Activated CD4-positive, alpha-beta T cell treated with anti-CD3 and anti-CD28 coated beads, Interleukin-2, Interleukin-6, amounts not matched to agents 100 ng/mL and 50 ng/mL, durations not matched to agents 16 hours and 8 hours (primary cell): ENCODE measurements around the gene IRF5.
"Not testable (repeated sequence)": the region's sequence is repeated elsewhere in the genome, so short reads cannot be mapped to it uniquely, and the experiment has no call there.

Experiments used
- DNase-seq: peaks from one replicate; pipeline ENCODE4 v3.0.0-alpha.2; 2020

The IRF5 gene

GRCh38 chr7:128906766-128907559 is 30.8 kb upstream of the IRF5 start:
- DNase-seq, result no peak

DNA sequence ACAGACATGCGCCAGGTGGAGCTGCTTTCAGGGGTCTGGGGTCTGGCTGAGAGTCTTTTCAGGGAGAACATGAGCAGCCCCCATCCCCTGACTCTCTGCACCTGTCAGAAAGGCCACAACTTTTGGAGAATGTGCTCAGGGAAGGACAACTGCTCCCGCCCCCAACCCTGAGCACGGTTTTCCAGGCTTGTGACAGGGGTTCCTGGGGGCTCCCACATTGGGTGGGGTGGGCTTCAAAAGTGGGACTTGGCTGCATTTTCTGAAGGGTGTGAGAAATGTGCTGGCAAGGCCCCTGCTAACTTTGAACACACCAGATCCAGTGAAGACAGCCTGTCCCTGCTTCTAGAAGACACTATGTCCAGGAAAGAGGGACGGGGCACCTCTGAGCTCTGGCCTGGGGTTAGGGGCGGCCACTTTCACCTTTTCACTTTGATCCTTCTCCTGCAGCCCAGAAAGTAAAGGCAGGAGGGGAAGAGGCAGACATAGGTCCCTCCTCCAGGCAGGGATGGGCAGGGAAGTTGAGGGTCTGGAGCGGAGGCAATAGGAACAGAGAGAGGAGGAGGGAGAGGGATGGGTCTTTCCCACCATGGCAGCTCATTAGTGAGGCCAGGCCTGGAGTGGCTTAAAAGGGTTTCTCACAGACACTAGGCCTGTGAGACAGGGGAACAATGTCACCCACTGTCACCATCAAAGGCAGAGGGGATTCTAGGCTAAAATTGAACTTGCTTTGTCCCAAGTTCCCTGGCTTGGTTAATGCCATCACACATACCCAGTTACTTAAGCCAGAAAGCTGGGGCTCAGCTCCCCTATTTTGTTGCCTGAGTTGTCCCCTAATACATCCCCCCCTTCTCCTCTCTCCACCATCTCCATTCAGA is 28.7 kb upstream of the IRF5 start:
- no peak for DNase-seq

GRCh38 chr7:128909625-128910568 is 27.8 kb upstream of the IRF5 start:
- DNase-seq, result no peak

- DNase-seq, result no peak
Observed at GRCh38 chr7:128910569-128910945, 27.2 kb upstream of the IRF5 start, which contains the start of gene KCP. Gene KCP (minus strand): TSS chr7:128910709. CDS start chr7:128910676, 33 bp downstream.

DNA sequence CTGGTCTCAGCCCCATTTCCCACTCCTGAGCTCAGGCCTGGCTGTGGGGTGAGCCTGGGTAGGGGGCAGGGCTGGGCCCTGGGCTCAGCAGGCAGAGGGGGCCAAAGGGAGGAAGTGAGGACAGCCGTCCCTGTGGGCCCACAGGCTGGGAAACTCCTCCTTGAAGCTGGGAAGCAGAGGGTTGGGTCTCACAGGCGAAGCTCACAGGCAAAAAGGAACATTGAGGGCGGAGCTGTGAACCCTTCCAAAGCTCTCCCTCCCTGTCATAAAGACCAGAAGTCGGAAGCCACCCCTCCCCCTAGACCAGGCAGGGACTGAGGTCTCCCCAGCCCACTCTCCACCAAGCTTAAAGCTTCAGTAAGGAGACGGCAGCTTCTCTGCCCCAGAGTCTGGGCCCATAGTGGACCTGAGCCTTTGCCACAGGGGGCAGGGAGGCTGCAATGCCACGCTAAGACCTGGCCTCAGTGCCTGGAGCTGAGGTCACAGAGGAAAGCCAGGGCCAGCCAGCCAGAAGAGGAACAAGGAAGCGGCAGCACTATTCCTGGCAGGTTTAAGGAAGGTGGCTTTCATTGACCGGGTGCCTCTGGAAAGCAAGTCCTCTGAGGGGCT is 26.2 kb upstream of the IRF5 start:
- DNase-seq, result no peak

GRCh38 chr7:128912281-128912680 is 25.4 kb upstream of the IRF5 start:
- no peak for DNase-seq

DNA sequence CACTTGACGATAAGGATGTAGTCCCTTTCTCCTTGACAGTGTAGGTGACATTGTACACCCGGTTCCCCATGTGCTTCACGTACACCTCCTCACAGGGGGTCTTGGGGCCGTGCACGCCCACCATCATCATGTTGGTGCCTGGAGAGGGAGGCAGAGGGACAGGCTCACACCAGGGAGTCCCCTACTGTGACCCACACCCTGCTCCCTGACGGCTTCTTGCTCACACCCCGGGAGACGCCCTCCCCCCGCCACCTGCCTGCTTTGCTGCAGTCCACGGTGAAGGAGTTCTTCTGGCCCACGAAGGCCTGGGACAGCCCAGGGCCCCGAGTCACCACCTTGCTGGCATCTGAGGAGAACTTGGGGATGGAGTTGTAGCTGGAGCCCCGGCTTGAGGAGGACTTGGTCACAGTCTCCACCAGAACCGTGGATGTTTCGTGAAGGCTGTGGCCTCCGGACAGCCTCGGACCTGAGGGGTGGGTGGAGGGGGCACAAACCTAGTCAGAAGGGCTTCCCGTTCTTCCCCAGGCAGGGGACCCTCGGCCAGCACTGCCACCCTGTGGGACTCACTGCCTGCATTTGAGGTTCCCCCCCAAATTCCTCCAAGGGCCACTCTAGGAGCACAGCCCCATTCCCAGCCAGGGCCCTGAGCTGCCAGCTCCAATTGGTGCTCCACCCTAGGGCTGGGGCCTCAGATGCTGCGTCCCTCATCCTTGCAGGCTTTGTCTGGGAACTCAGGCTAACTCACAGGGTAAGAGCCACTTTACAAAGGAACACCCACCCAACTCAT is 24.8 kb upstream of the IRF5 start:
- DNase-seq, result not testable (repeated sequence)

- no peak for DNase-seq
Observed at GRCh38 chr7:128913870-128914565, 23.7 kb upstream of the IRF5 start.

DNA sequence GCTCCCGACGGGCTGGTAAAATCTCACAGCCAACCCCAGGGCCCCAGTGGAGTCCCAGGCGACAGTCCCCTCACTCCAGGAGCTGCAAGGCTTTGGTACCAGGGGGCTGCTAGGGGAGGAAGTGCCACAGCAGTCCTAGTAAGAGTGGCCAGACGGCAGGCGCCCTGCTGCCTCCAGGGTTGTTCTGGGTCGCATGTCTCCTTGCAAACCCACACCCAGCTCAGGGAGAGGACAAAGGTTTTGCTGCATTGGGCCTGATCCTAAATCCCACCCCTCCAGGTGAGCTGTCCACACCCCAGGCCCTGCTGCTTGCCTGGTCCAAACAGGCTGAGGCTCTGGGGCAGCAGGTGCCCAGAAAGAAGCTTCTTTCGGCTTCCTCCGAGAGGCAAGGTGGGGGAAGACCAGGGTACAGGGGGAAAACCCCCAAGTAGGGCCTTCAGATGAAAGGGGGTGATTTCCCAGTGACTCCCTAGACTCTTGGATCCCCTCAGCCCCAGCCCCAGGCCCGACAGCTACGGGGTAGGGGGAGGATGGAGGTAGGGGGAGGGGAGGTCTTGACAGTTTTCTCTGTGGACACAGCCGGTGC is 23.1 kb upstream of the IRF5 start:
- DNase-seq, result no peak

GRCh38 chr7:128915271-128915819 is 22.4 kb upstream of the IRF5 start:
- no peak for DNase-seq

DNA sequence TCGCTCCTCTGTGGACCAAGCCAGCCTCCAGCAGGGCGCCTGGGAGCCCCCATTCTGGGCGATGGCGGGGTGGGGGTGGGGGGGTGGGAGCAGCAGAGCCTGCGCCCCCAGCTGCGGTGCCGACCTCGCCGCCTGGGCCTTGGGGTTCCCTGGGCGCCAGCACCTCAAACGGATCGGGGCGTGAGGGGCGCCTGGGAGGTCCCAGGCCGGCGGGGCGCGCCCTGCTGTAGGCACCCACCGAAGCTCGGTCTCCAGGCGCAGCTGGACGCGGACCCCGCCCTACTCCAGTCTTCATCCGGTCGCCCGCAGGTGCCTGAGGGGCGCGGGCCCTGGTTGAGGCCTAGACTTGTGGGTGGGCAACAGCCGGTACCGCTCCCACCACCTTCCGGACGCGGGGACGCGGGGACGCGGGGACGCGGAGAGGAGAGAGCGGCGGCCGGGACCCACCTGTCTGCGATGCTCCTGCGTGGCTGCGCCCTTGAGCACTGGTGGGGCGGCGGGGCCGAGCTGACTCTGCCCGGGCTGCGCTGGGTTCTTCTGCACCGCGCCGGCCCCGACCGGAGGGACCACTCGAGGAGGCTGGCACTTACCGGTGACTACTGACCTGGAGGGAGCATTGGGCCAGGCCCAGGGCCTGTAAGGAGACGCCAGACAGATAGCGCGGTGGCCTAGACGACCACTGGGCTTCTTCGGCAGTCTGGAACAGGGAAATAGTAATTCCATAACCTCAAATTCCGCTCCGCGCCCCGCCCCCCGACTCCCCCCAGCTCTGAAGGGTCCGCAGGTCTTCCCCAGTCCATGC is 21.7 kb upstream of the IRF5 start:
- no peak for DNase-seq

DNA sequence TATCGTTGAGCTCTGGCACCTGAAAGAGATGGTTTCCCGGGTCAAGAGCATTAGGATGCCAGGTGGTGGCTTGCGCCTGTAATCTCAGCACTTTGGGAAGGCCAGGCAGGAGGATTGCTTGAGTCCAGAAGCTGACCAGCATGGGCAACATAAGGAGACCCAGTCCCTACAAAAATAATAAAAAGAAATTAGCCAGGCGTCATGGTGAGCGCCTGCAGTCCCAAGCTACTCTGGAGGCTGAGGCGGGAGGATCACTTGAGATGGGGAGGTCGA is 21.1 kb upstream of the IRF5 start:
- DNase-seq, result no peak

DNA sequence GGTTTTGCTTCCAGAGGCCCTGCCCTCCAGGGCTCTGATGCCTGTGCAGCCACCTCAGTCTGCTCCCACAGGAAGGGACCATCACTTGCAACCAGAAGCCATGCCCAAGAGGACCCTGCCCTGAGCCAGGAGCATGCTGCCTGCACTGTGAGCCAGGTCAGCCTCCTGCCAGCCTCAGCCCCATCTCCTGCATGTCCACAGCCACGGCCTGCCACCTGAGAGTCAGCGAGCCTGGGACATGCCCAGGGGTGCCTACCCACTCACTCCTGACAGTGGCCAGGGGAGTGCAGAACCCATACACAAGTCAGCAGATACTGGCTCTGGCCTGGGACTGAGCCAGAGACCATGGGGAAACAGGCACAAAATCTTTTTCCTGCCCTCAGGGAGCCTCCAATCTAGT is 20.6 kb upstream of the IRF5 start:
- no peak for DNase-seq

DNA sequence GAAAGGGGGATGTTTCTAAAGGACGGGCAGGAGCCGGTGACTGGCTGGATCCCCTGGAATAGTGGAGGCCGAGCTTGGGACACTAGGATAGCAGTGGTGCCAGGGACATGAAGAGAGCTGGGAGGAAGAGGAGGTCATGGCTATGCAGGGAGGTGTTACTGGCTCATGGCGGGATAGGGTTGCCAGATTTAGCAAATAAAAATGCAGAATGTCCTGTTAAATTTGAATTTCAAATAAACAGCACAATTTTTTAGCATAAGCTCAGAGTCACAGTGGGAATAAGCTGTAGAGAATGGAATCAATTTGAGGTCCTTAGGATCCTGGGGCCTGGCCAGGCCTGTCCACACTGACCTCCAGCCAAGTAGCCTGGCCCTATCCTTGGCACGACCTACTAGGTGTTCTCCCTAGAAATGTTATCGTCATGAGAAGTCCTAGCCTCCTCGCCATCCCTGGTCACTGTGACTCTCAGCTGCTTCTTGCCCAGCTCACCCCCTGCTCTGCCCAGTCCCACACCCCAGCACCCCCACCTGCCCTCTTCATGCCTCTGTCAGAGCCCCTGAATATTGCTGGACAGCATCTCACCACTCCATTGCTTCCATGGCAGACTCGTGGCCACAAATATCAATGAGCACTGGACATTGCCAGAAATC is 19.6 kb upstream of the IRF5 start:
- no peak for DNase-seq

- DNase-seq, result no peak
Observed at GRCh38 chr7:128919241-128919640, 18.5 kb upstream of the IRF5 start.

DNA sequence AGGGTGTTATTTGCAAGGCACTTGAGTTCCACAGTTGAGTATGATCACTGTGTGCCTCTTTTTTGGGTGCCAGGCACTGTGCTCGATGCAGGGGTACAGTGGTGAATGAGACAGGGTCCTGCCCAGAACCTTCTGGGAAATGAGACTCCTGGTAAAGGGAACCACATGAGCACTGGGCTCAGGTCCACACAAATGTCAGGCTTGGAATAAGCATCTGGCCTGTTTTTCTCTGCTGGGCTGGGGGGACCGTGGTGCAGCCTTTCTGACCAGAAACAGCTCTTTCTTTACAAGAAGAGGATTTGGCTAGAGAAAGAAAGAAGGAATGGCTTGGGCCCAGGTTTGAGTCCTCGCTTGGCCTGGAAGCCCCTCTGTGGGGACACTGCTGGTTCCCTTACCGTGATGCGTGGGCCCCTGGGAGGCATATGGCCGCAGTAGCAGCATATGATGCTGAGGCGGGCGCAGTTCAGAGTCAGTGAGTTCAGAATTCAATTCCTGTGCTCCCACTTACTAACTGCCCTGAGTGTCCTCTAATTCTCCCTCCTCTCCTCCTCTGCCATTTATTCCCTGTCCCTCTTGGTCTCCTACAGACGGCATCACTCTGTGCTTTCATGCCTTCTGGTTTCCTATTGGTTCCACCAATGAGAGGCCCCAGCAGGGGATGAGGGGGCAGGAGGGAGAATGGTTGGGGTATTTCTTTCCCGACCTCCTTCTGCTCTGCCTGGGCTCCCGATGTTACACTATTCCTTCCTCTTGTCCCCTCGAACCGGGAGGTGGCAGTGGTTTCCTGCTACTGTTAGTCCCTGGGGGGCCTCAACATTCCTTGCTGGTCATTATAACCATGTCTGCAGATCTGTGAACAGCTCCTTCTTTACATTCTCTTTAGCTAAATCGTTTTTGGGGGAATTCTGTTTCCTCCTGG is 17.6 kb upstream of the IRF5 start:
- no peak for DNase-seq

DNA sequence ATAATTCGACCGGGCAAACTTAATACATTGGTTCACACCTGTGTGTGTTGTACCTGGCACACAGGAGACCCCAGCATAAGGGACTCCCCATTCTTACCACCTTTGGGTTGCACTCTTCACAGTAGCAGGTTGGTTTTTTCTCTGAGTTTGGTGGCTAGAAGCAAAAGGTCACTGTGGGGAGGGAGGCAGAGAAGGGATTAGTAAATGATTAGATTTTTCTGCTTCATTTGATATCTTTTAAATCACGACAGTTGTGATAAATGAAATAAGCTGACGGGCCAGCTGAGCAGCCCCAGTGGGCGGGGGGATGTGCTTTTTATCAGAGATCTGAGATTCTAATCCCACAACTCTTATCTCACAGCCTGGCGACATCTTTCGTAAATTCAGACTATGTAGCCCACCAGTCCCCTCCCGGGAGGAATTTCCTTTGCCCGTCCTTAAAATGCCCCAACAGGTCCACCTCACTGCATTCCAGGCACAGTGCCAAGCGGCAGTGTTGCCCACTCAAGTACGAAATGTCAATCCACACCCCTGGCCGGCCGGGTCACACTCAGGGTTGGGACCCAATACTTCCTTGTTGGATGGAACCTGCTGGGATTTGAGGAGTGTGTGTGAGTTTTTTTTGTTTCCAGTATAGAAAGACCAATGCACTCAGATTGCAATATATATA is 16.7 kb upstream of the IRF5 start:
- DNase-seq, result no peak
